ENCODE data around the gene TNFRSF18. TPM values are rescaled to one million over a fixed set of nuclear protein-coding genes. Genes with fewer than 3 reads are reported as not detected.

TNFRSF18 gene
- polyA plus RNA-seq, 2 of the 4 experiments (the other 2 are of a cell fraction) = not detected

GRCh38 chr1:1173793-1174415 lies 32.5 kb downstream of the TNFRSF18 start, which contains the start of gene TTLL10:
Gene TTLL10, plus strand, starts transcription at chr1:1173880. Its CDS starts 5,336 bp downstream, at chr1:1179216.
- H3K4me3 ChIP-seq = no peak within 1 kb of the TSS
- H3K4me2 ChIP-seq = no peak within 1 kb of the TSS
- TF ChIP-seq USF2 (IDR thresholded peaks at IDR 0.05) (no peak), KDM1A (IDR thresholded peaks at IDR 0.05; ENCODE audit: low read depth) (no peak), CBX8 (IDR thresholded peaks at IDR 0.05) (no peak), JUN (IDR thresholded peaks at IDR 0.05) (no peak), ESRRA (IDR thresholded peaks at IDR 0.05; ENCODE audit: borderline replicate concordance, low read length) (no peak), TFCP2L1 (CRISPR knock-in tag; IDR thresholded peaks at IDR 0.05) (no peak), HOXB13 (CRISPR knock-in tag; IDR thresholded peaks at IDR 0.05; ENCODE audit: low read depth) (no peak), POLR2AphosphoS2 (conservative IDR thresholded peaks at IDR 0.05; ENCODE audit: low read length) (no peak), FOXS1 (CRISPR knock-in tag; IDR thresholded peaks at IDR 0.05) (no peak), RNF2 (IDR thresholded peaks at IDR 0.05; ENCODE audit: borderline replicate concordance, low read depth) (no peak), MAZ (IDR thresholded peaks at IDR 0.05; ENCODE audit: borderline replicate concordance, low read depth, low read length) (no peak), RAD21 (conservative IDR thresholded peaks at IDR 0.05 in 1 of 2, IDR thresholded peaks at IDR 0.05 in 1 of 2) (no peak), KDM5A (IDR thresholded peaks at IDR 0.05) (no peak)
- no peak within 1 kb of the TSS for H3K27ac ChIP-seq
- H3K4me1 ChIP-seq = no peaks in the 10 kb centered on the region
- 62% methylated on average over 9 of the region's 35 CpGs for WGBS (ENCODE audit: missing lambda C conversion rate)
- H3K9me3 ChIP-seq = no peaks in the 10 kb centered on the region
- DNase-seq (ENCODE audit: low read depth in 1 of 2, low spot score in 1 of 2) (no peak), ATAC-seq (no peak), FAIRE-seq (no peak)
- ChIA-PET CTCF (interaction anchor here (0.6 kb wide), 1 partner anchor 14 kb away, joined by 3 read pairs; no protein-coding TSS in a partner anchor), POLR2A (no interaction called here)

GRCh38 chr1:1173061-1173792 lies 33.2 kb downstream of the TNFRSF18 start:
- H3K9me3 ChIP-seq = no peaks in the 10 kb centered on the region
- CTCF ChIA-PET = interaction anchor here (0.6 kb wide), 1 partner anchor 15 kb away, joined by 3 read pairs; no protein-coding TSS in a partner anchor
- no peak overlapping the region for H3K27ac ChIP-seq
- 60% methylated on average over 10 of the region's 32 CpGs for WGBS (ENCODE audit: missing lambda C conversion rate)
- no peak for ATAC-seq
- H3K4me2 ChIP-seq = no peak overlapping the region
- no peaks in the 10 kb centered on the region for H3K4me1 ChIP-seq
- H3K4me3 ChIP-seq = no peak overlapping the region
- DNase-seq (ENCODE audit: low read depth in 1 of 2, low spot score in 1 of 2) = no peak
- no peak for TF ChIP-seq MYC (IDR thresholded peaks at IDR 0.05; ENCODE audit: borderline replicate concordance, low read length)
- no peak for TF ChIP-seq ESRRA (IDR thresholded peaks at IDR 0.05; ENCODE audit: borderline replicate concordance, low read length)
- no peak for TF ChIP-seq SMC3 (IDR thresholded peaks at IDR 0.05)
- TF ChIP-seq RCOR1 (IDR thresholded peaks at IDR 0.05; ENCODE audit: low read depth, low read length) = no peak
- TF ChIP-seq CTCF (IDR thresholded peaks at IDR 0.05) = no peak
- no peak for TF ChIP-seq RFX5 (IDR thresholded peaks at IDR 0.05)
- TF ChIP-seq JUN (IDR thresholded peaks at IDR 0.05) = no peak
- no peak for TF ChIP-seq USF2 (IDR thresholded peaks at IDR 0.05)
- TF ChIP-seq, protein P1, sequence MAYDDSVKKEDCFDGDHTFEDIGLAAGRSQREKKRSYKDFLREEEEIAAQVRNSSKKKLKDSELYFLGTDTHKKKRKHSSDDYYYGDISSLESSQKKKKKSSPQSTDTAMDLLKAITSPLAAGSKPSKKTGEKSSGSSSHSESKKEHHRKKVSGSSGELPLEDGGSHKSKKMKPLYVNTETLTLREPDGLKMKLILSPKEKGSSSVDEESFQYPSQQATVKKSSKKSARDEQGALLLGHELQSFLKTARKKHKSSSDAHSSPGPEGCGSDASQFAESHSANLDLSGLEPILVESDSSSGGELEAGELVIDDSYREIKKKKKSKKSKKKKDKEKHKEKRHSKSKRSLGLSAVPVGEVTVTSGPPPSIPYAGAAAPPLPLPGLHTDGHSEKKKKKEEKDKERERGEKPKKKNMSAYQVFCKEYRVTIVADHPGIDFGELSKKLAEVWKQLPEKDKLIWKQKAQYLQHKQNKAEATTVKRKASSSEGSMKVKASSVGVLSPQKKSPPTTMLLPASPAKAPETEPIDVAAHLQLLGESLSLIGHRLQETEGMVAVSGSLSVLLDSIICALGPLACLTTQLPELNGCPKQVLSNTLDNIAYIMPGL (CRISPR knock-in tag; IDR thresholded peaks at IDR 0.05; ENCODE audit: borderline replicate concordance) = no peak
- TF ChIP-seq, protein P2, sequence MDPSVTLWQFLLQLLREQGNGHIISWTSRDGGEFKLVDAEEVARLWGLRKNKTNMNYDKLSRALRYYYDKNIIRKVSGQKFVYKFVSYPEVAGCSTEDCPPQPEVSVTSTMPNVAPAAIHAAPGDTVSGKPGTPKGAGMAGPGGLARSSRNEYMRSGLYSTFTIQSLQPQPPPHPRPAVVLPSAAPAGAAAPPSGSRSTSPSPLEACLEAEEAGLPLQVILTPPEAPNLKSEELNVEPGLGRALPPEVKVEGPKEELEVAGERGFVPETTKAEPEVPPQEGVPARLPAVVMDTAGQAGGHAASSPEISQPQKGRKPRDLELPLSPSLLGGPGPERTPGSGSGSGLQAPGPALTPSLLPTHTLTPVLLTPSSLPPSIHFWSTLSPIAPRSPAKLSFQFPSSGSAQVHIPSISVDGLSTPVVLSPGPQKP (IDR thresholded peaks at IDR 0.05; ENCODE audit: low read depth, low read length) = no peak
- TF ChIP-seq CEBPB (IDR thresholded peaks at IDR 0.05) = no peak
- TF ChIP-seq HOXA7 (CRISPR knock-in tag; IDR thresholded peaks at IDR 0.05) = no peak
- no peak for TF ChIP-seq ZFP36 (IDR thresholded peaks at IDR 0.05; ENCODE audit: borderline replicate concordance, partially characterized antibody)
- no peak for TF ChIP-seq TP53 (CRISPR knock-in tag; IDR thresholded peaks at IDR 0.05)
- no peak for FAIRE-seq
- POLR2A ChIA-PET = no interaction called here
